ENCODE measurements around the gene CHAD. TPM values are rescaled to one million over a fixed set of nuclear protein-coding genes. Genes with fewer than 3 reads are reported as not detected.

The CHAD gene
- total and polyA plus RNA-seq, 2 of the 13 experiments (the other 11 are each of a cell fraction or from before 2014, with no cell fraction given), result 1.4 TPM; not detected in 1

DNA sequence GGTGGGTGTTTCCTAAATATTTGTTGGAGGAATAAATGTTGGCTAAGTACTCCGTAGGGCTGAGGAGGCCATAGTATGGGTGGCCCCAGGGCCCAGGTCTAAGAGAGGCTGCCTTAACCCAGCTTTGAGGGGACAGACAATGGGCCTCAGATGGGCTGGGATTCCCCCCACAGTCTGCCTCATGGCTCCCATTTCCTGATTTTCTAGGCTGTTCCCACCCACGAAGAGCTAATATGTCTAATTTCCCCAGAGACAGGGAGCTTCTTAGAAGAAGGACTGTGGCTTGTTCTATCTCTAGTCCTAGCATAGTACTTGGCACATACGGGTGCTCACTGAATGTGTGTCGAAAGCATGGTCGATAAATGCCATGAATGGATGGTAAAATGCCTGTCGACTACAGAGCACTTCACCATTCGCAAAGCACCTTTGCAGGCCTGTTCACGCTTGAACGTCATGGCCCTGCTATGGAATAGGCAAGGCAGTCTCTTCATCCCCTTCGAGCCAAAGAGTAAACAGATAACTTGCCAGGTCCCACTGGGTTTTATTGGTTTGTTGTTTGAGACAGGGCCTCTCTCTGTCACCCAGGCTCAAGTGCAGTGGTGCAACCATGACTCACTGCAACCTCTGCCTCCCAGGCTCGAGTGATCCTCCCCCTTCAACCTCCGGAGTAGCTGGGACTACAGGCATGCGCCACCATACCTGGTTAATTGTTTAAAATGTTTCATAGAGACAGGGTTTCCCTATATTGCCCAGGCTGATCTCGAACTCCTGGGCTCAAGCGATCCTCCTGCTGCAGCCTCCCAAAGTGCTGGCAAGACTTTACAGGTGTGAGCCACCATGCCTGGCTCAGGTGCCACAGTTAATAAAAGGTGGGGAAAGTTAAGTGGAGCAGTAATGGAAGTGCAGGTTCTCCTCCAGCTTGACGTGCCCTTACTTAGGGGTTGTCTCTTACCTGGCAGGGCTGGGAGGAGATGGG lies 9.7 kb downstream of the CHAD start (continued):
- TF ChIP-seq, protein P1, sequence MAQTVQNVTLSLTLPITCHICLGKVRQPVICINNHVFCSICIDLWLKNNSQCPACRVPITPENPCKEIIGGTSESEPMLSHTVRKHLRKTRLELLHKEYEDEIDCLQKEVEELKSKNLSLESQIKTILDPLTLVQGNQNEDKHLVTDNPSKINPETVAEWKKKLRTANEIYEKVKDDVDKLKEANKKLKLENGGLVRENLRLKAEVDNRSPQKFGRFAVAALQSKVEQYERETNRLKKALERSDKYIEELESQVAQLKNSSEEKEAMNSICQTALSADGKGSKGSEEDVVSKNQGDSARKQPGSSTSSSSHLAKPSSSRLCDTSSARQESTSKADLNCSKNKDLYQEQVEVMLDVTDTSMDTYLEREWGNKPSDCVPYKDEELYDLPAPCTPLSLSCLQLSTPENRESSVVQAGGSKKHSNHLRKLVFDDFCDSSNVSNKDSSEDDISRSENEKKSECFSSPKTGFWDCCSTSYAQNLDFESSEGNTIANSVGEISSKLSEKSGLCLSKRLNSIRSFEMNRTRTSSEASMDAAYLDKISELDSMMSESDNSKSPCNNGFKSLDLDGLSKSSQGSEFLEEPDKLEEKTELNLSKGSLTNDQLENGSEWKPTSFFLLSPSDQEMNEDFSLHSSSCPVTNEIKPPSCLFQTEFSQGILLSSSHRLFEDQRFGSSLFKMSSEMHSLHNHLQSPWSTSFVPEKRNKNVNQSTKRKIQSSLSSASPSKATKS (CRISPR knock-in tag; IDR thresholded peaks at IDR 0.05), result peak; percentile 24; the same call in 1 of the 2 replicates
- no peak for TF ChIP-seq IKZF1 (IDR thresholded peaks at IDR 0.05)
- TF ChIP-seq ZBTB7B (CRISPR knock-in tag; IDR thresholded peaks at IDR 0.05), result peak; percentile 77
- TF ChIP-seq MTF2 (CRISPR knock-in tag; IDR thresholded peaks at IDR 0.05; ENCODE audit: borderline replicate concordance), result no peak
- no peak for TF ChIP-seq CCAR2 (optimal IDR thresholded peaks at IDR 0.05; ENCODE audit: low read depth, low read length)
- TF ChIP-seq SMAD3 (CRISPR knock-in tag; IDR thresholded peaks at IDR 0.05), result peak; percentile 53; the same call in 1 of the 2 replicates
- peak; percentile 66; the same call in 1 of the 2 replicates for TF ChIP-seq FOXK1 (CRISPR knock-in tag; IDR thresholded peaks at IDR 0.05; ENCODE audit: borderline replicate concordance, low read depth)
- 0 out of 2 replicates have a peak, but pooled peaks have one; percentile 21 for TF ChIP-seq KLF11 (CRISPR knock-in tag; IDR thresholded peaks at IDR 0.05)
- TF ChIP-seq ARID2 (CRISPR knock-in tag; IDR thresholded peaks at IDR 0.05; ENCODE audit: borderline replicate concordance), result no peak
- TF ChIP-seq, protein P2, sequence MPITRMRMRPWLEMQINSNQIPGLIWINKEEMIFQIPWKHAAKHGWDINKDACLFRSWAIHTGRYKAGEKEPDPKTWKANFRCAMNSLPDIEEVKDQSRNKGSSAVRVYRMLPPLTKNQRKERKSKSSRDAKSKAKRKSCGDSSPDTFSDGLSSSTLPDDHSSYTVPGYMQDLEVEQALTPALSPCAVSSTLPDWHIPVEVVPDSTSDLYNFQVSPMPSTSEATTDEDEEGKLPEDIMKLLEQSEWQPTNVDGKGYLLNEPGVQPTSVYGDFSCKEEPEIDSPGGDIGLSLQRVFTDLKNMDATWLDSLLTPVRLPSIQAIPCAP (CRISPR knock-in tag; IDR thresholded peaks at IDR 0.05; ENCODE audit: low read depth), result no peak
- TF ChIP-seq ZNF678 (CRISPR knock-in tag; IDR thresholded peaks at IDR 0.05), result no peak
- TF ChIP-seq CHD4 (IDR thresholded peaks at IDR 0.05; ENCODE audit: borderline replicate concordance, low read length), result 0 out of 2 replicates have a peak, but pooled peaks have one; percentile 34
- TF ChIP-seq ZFP82 (CRISPR knock-in tag; IDR thresholded peaks at IDR 0.05; ENCODE audit: borderline replicate concordance), result no peak
- peak; percentile 71; the same call in 1 of the 2 replicates for TF ChIP-seq ZFX (CRISPR knock-in tag; IDR thresholded peaks at IDR 0.05; ENCODE audit: low read depth)
- TF ChIP-seq MXD4 (CRISPR knock-in tag; IDR thresholded peaks at IDR 0.05), result no peak
- TF ChIP-seq ZSCAN29 (CRISPR knock-in tag; conservative IDR thresholded peaks at IDR 0.05), result 0 out of 2 replicates have a peak, but pooled peaks have one; percentile 54
- peak; percentile 85 for TF ChIP-seq ZNF644 (CRISPR knock-in tag; IDR thresholded peaks at IDR 0.05; ENCODE audit: low read depth)
- no peak for TF ChIP-seq ZNF883 (CRISPR knock-in tag; IDR thresholded peaks at IDR 0.05; ENCODE audit: not compliant biosample characterization)
- TF ChIP-seq SMC3 (IDR thresholded peaks at IDR 0.05; ENCODE audit: low read length), result peak; percentile 21; the same call in 1 of the 2 replicates
- TF ChIP-seq ZNF619 (CRISPR knock-in tag; IDR thresholded peaks at IDR 0.05), result no peak
- TF ChIP-seq ZNF777 (CRISPR knock-in tag; IDR thresholded peaks at IDR 0.05), result 0 out of 2 replicates have a peak, but pooled peaks have one; percentile 35
- no peak for TF ChIP-seq PTBP1 (IDR thresholded peaks at IDR 0.05; ENCODE audit: low read depth, low read length, poor library complexity, severe bottlenecking)
- TF ChIP-seq, protein P3, sequence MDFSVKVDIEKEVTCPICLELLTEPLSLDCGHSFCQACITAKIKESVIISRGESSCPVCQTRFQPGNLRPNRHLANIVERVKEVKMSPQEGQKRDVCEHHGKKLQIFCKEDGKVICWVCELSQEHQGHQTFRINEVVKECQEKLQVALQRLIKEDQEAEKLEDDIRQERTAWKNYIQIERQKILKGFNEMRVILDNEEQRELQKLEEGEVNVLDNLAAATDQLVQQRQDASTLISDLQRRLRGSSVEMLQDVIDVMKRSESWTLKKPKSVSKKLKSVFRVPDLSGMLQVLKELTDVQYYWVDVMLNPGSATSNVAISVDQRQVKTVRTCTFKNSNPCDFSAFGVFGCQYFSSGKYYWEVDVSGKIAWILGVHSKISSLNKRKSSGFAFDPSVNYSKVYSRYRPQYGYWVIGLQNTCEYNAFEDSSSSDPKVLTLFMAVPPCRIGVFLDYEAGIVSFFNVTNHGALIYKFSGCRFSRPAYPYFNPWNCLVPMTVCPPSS (IDR thresholded peaks at IDR 0.05), result no peak
- TF ChIP-seq EP300 (IDR thresholded peaks at IDR 0.05; ENCODE audit: low read depth in 2 of 2, low read length in 2 of 2), result peak; percentile 39 to 57; a peak in 2 of 4 replicates
- TF ChIP-seq EP300 (CRISPR knock-in tag; IDR thresholded peaks at IDR 0.05; ENCODE audit: borderline replicate concordance), result no peak; the same call in 1 of the 2 replicates
- no peak for TF ChIP-seq ZNF557 (CRISPR knock-in tag; IDR thresholded peaks at IDR 0.05)
